OCI-LY3 (cell line): Measurements from ENCODE around the gene HTT.

Experiments used
- EZH2phosphoT487 ChIP-seq: fragments of 200-600 bp; shearing (Covaris generic); IDR thresholded peaks from 2 replicates; pipeline ENCODE4 v1.6.1; 2018; ENCODE audit warnings: antibody characterized with exemption, mixed run types, low read depth
- TF ChIP-seq, protein P1 (sequence below): fragments of 200-600, 300-600 bp; sonication (generic); IDR thresholded peaks from 2 replicates; pipeline ENCODE4 v1.5.1; 2014; ENCODE audit warnings: antibody characterized with exemption, low read length, low read depth

DNA sequence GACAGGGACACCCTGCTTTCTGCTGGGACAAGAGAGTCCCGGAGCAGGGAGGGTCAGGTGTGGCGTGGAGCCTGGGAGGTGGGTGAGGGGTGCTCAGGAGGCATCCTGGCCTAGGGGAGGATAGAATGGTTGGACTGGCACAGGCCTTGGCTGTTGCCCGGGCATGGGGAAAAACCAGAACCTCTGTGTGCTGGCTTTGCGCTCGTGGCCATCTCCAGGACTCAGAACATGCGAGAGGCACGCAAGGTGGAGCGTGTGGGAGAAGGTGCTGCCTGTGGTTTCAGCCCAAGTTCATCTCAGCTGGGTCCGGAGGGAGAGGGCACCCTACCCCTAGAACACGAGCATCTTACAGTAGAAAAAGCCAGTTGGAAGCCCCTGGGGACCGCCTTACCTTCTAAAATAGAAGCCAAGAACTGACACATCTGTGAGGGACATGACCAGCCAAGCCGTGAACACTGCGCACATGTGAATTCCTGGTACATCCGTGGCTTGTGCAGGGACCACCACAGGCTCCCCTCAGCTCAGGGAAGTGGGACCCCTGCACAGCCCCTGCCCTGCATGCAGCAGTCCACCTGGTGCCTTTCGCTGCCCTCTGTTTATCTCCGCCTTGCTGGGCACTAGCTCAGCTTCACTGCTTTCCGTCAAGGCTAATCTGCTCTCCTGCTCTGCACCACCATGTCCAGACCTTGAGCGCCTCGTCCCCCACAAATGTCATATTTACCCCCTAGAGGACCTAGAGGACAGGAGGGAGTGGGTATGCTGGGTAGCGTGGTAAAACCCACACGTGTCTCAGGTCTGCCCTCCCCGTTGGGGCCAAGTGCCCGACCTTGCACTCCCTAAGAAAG is 187.9 kb downstream of the HTT start:
- TF ChIP-seq, protein P1, sequence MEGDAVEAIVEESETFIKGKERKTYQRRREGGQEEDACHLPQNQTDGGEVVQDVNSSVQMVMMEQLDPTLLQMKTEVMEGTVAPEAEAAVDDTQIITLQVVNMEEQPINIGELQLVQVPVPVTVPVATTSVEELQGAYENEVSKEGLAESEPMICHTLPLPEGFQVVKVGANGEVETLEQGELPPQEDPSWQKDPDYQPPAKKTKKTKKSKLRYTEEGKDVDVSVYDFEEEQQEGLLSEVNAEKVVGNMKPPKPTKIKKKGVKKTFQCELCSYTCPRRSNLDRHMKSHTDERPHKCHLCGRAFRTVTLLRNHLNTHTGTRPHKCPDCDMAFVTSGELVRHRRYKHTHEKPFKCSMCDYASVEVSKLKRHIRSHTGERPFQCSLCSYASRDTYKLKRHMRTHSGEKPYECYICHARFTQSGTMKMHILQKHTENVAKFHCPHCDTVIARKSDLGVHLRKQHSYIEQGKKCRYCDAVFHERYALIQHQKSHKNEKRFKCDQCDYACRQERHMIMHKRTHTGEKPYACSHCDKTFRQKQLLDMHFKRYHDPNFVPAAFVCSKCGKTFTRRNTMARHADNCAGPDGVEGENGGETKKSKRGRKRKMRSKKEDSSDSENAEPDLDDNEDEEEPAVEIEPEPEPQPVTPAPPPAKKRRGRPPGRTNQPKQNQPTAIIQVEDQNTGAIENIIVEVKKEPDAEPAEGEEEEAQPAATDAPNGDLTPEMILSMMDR: no peak
- TF ChIP-seq EZH2phosphoT487: no peak
